NB4 (cell line): ENCODE results near the gene FKBP1B.

Source experiments
- DNase-seq: peaks from one replicate; pipeline ENCODE4 v3.0.0; 2010; ENCODE audit warnings: low read depth
- H3K4me3 ChIP-seq: one replicate; pipeline ENCODE4 v1.5.1; 2011; ENCODE audit warnings: mild to moderate bottlenecking, low read depth, low read length, moderate library complexity
- CTCF ChIP-seq: IDR thresholded peaks from one replicate; pipeline ENCODE4 v1.5.1; 2012; ENCODE audit warnings: low read depth, low read length
- MAX ChIP-seq: IDR thresholded peaks from 2 replicates; pipeline ENCODE4 v1.6.1; 2011; ENCODE audit warnings: low read depth, low read length
- MYC ChIP-seq: IDR thresholded peaks from 2 replicates; pipeline ENCODE4 v1.6.1; 2011; ENCODE audit warnings: low read depth, low read length
- POLR2A ChIP-seq: IDR thresholded peaks from 2 replicates; pipeline ENCODE4 v1.6.1; 2011; ENCODE audit warnings: mild to moderate bottlenecking; ENCODE audit not compliant: insufficient read length; ENCODE audit errors: extremely low read depth

FKBP1B gene

DNA sequence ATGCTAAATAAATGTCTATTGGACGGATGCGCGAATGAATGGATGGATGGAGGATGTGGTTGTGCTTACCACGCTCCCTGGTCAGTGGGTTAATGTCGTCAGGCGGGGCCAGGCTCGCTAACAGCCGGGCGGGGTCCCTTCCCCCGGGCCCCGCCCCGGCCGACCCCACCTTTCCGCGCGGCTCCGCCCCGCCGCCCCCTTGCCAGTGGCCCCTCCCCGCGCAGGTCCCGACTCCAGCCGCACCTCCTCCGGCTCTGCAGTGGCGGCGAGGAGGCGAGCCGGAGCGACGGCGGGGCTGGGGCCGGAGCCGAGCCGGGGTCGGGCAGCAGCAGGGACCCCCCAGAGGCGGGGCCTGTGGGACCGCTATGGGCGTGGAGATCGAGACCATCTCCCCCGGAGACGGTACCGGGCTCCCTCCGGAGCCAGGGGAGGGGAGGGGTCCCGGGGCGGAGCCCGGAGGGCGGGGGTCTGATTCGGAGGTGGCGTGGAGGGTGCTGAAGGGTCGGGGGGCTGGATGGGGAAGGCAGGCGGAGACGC is at the start of gene FKBP1B:
FKBP1B (plus strand) TSS at position 257 of the 537 bp plus-strand sequence; CDS start at position 366, 109 bp downstream.
- TF ChIP-seq POLR2A (no peak), MAX (no peak), MYC (no peak), CTCF (no peak)
- DNase-seq, result peak; percentile 52
- H3K4me3 ChIP-seq, result peak within 1 kb of the TSS; percentile 17

DNA sequence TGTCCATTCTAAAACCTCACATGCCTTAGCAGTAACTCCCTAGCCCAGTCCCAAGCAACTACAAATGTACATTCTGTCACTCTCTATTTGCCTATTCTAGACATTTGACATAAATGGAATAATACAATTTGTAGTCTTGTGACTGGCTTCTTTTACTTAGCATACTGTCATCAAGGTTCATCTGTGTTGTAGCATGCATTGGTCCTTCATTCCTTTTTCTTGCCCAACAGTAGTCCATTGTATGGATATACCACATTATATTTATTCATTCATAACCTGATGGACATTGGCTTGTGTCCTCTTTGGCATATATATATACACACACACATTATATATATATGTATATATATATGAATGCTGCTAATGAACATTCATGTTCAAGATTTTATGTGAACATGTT is 41.8 kb upstream of the FKBP1B start:
- TF ChIP-seq MYC (no peak), CTCF (no peak), MAX (no peak), POLR2A (no peak)
- H3K4me3 ChIP-seq, result no peak overlapping the region
- no peak for DNase-seq

DNA sequence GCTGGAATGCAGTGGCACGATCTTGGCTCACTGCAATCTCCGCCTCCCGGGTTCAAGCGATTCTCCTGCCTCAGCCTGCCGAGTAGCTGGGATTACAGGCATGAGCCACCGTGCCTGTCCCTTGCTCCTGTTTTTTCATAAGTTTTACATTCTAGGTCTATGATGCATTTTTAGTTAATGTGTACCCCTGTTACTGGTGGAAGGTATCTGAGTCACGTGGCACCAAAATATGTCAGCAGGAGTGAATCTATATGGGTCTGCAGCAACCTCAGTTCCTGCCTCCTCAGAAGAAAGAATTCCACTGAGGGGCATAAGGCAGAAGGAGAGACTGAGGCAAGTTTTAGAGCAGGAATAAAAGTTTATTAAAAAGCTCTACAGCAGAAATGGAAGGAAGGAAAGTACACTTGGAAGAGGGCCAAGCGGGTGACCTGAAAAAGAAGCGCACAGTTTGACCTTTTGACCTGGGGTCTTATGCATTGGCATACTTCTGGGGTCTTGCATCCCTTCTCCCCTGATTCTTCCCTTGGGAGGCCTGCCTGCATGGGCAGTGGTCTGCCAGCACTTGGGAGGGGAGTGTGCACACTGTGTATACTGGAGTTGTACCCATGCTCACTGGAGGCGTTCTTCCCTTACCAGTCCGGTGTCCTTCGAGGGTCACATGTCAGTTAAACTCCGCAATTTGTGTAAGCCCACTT is 40.7 kb upstream of the FKBP1B start:
- TF ChIP-seq CTCF (no peak), MAX (no peak), MYC (no peak), POLR2A (no peak)
- no peak overlapping the region for H3K4me3 ChIP-seq
- no peak for DNase-seq

DNA sequence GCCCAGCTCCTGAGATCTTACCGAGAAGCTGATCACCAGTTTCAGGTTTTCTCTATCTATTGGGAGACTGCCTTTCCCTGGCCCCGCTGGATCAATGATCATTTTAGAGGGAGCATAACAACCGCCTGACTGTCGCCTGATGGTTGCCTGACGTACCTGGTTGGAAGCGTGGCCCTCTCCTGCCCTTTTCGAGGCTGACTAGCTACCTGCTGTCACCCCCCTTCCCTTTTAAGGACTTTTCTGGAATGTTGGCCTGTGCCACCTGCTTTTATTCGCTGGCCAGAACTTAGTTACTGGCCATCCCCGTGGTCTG is 40.2 kb upstream of the FKBP1B start:
- no peak for DNase-seq
- no peak overlapping the region for H3K4me3 ChIP-seq
- TF ChIP-seq MYC, result no peak
- TF ChIP-seq CTCF, result no peak
- no peak for TF ChIP-seq MAX
- no peak for TF ChIP-seq POLR2A

DNA sequence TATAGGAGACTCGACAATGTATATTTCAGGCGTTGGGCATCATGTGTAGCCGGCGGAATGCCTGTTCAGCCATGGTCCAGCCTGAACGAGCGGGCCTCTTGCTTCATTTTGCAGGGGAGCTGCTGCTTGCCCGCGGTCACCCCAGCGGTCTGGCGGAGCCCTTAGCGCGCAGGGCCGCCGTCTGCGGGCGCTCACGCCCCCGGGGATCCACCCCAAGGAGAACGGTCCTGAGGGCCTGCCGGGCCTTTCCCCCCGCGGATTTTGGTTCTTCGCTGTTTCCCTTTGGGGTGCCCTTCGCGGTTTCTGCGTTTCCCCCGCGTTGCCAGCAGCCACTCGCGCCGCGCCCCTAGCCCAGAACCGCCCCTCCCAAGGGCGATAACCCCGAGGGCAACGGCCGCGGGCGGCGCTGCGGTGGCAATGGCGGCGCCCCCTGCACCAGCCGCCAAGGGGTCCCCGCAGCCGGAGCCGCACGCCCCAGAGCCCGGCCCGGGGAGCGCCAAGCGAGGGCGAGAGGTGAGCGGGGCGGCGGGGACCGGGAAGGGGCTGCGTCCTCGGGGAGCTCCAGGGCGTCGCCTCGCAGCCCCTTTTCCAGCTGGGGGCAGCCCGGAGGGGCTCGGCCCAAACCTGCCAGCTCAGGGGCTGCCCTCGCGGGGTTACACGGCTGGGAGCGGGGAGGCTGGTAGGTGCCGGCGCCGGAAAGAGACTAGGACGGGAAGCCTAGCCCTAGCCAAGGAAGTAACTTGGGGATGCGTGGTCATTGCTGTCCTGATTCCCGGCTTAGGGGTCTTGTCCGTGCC is 39.7 kb upstream of the FKBP1B start, which contains the start of gene MFSD2B:
MFSD2B (plus strand) TSS at position 406 of the 797 bp plus-strand sequence; CDS start at position 418, 12 bp downstream.
- no peak for TF ChIP-seq MYC
- TF ChIP-seq CTCF, result no peak
- no peak for TF ChIP-seq POLR2A
- H3K4me3 ChIP-seq, result peak within 1 kb of the TSS; percentile 21
- peak; percentile 54 for DNase-seq
